HepG2 (cell line): ENCODE measurements around the gene GP1BA. TPM values are rescaled to one million over a fixed set of nuclear protein-coding genes. Genes with fewer than 3 reads are reported as not detected.

ENCODE experiments used
- ASH2L ChIP-seq: fragments of 300-600, 200-600 bp; sonication (generic); IDR thresholded peaks from 2 replicates; pipeline ENCODE4 v1.7.0; 2017; ENCODE audit warnings: low read depth, mild to moderate bottlenecking, moderate library complexity, mixed read lengths, low read length; ENCODE audit not compliant: insufficient read length
- CEBPZ ChIP-seq: IDR thresholded peaks from 2 replicates; pipeline ENCODE4 v1.6.1; 2012; ENCODE audit warnings: low read length, improper control_type of control experiment
- FOXK1 ChIP-seq: sonication (generic); formaldehyde crosslinking; IDR thresholded peaks from 2 replicates; pipeline ENCODE4 v1.4.0; 2020; ENCODE audit warnings: low read depth, missing genetic modification reagents, borderline replicate concordance
- HDAC1 ChIP-seq: sonication (generic); formaldehyde crosslinking; IDR thresholded peaks from 2 replicates; pipeline ENCODE4 v1.5.1; 2020; ENCODE audit warnings: mild to moderate bottlenecking, missing genetic modification reagents
- IRF1 ChIP-seq: sonication (generic); formaldehyde crosslinking; IDR thresholded peaks from 2 replicates; pipeline ENCODE4 v1.4.0; 2020; ENCODE audit warnings: low read depth, mild to moderate bottlenecking, missing genetic modification reagents
- KLF12 ChIP-seq: sonication (generic); formaldehyde crosslinking; IDR thresholded peaks from 2 replicates; pipeline ENCODE4 v1.4.0; 2020; ENCODE audit warnings: missing genetic modification reagents, borderline replicate concordance
- MYC ChIP-seq: sonication (generic); formaldehyde crosslinking; IDR thresholded peaks from 2 replicates; pipeline ENCODE4 v1.9.0; 2021; ENCODE audit warnings: missing genetic modification reagents, borderline replicate concordance
- UBTF ChIP-seq: sonication (generic); formaldehyde crosslinking; IDR thresholded peaks from 2 replicates; pipeline ENCODE4 v1.4.0; 2020; ENCODE audit warnings: mild to moderate bottlenecking, missing genetic modification reagents
- ZBED4 ChIP-seq: sonication (generic); formaldehyde crosslinking; IDR thresholded peaks from 2 replicates; pipeline ENCODE4 v1.4.0; 2020; ENCODE audit warnings: missing genetic modification reagents, borderline replicate concordance
- ZBTB3 ChIP-seq: sonication (generic); formaldehyde crosslinking; IDR thresholded peaks from 2 replicates; pipeline ENCODE4 v1.4.0; 2020; ENCODE audit warnings: low read depth, mild to moderate bottlenecking, moderate library complexity, missing genetic modification reagents, borderline replicate concordance
- ZNF256 ChIP-seq: sonication (generic); formaldehyde crosslinking; conservative IDR thresholded peaks from 2 replicates; pipeline ENCODE4 v1.4.0; 2020; ENCODE audit warnings: missing genetic modification reagents
- ZNF296 ChIP-seq: sonication (generic); formaldehyde crosslinking; conservative IDR thresholded peaks from 2 replicates; pipeline ENCODE4 v1.5.0; 2020; ENCODE audit warnings: mild to moderate bottlenecking, missing genetic modification reagents
- ZNF546 ChIP-seq: sonication (generic); formaldehyde crosslinking; conservative IDR thresholded peaks from 2 replicates; pipeline ENCODE4 v1.8.1; 2023; ENCODE audit warnings: mild to moderate bottlenecking, missing genetic modification reagents
- ZNF605 ChIP-seq: sonication (generic); formaldehyde crosslinking; IDR thresholded peaks from 2 replicates; pipeline ENCODE4 v1.8.0; 2022; ENCODE audit warnings: mild to moderate bottlenecking, missing genetic modification reagents
- ZNF704 ChIP-seq: sonication (generic); formaldehyde crosslinking; IDR thresholded peaks from 2 replicates; pipeline ENCODE4 v1.8.1; 2023; ENCODE audit warnings: mild to moderate bottlenecking, inconsistent platforms, moderate library complexity, missing genetic modification reagents, borderline replicate concordance
- ZNF775 ChIP-seq: sonication (generic); formaldehyde crosslinking; IDR thresholded peaks from 2 replicates; pipeline ENCODE4 v1.4.0; 2020; ENCODE audit warnings: missing genetic modification reagents, mild to moderate bottlenecking, moderate library complexity, borderline replicate concordance
- polyA plus RNA-seq, 8 experiments: library from polyadenylated mRNA; depleted of rRNA in 3 of 8; stranded (reverse) in 7 of 8; unstranded in 1 of 8; fragments of >200 nt; fragmentation: Illumina TruSeq in 4 of 8; extraction: Trizol in 4 of 8; gene quantifications; 2 replicates each; pipeline versions ENCODE4 v1.2.1 to v1.2.3, GENCODE V29; 2011 to 2016; ENCODE audit warnings: low read depth in 4 of 8, missing spikeins in 1 of 8, mixed read lengths in 1 of 8; ENCODE audit not compliant: insufficient read depth in 1 of 8
- total RNA-seq, 5 experiments: library from RNA; depleted of rRNA; stranded (reverse); fragments of >200 nt; fragmentation: Illumina TruSeq; extraction: Trizol; gene quantifications; 2 replicates each; pipeline ENCODE4 v1.2.3, GENCODE V29; 2016; ENCODE audit warnings: low read depth in 1 of 5

GP1BA gene
- total and polyA plus RNA-seq, 2 of the 13 experiments (the other 11 are each of a cell fraction or from before 2014, with no cell fraction given): not detected

- TF ChIP-seq UBTF (CRISPR knock-in tag): peak; percentile 70
- TF ChIP-seq ZNF775 (CRISPR knock-in tag): no peak
- no peak for TF ChIP-seq FOXK1 (CRISPR knock-in tag)
- TF ChIP-seq ZNF256 (CRISPR knock-in tag): no peak
- TF ChIP-seq CEBPZ: no peak
- no peak for TF ChIP-seq ZNF546 (CRISPR knock-in tag)
- no peak for TF ChIP-seq ZNF296 (CRISPR knock-in tag)
- TF ChIP-seq MYC: no peak
- no peak; the same call in 1 of the 2 replicates for TF ChIP-seq ZBTB3 (CRISPR knock-in tag)
- TF ChIP-seq KLF12: no peak
- 0 out of 2 replicates have a peak, but pooled peaks have one; percentile 20 for TF ChIP-seq HDAC1 (CRISPR knock-in tag)
- TF ChIP-seq ASH2L: peak; percentile 52
- TF ChIP-seq IRF1 (CRISPR knock-in tag): 0 out of 2 replicates have a peak, but pooled peaks have one; percentile 22
- no peak for TF ChIP-seq ZNF704 (CRISPR knock-in tag)
- no peak for TF ChIP-seq ZBED4 (CRISPR knock-in tag)
- TF ChIP-seq ZNF605 (CRISPR knock-in tag): peak; percentile 31; the same call in 1 of the 2 replicates
Observed at GRCh38 chr17:4950075-4950745, 18.1 kb downstream of the GP1BA start (continued).
